ENCODE results near the gene SLC25A19.

SLC25A19 gene

DNA sequence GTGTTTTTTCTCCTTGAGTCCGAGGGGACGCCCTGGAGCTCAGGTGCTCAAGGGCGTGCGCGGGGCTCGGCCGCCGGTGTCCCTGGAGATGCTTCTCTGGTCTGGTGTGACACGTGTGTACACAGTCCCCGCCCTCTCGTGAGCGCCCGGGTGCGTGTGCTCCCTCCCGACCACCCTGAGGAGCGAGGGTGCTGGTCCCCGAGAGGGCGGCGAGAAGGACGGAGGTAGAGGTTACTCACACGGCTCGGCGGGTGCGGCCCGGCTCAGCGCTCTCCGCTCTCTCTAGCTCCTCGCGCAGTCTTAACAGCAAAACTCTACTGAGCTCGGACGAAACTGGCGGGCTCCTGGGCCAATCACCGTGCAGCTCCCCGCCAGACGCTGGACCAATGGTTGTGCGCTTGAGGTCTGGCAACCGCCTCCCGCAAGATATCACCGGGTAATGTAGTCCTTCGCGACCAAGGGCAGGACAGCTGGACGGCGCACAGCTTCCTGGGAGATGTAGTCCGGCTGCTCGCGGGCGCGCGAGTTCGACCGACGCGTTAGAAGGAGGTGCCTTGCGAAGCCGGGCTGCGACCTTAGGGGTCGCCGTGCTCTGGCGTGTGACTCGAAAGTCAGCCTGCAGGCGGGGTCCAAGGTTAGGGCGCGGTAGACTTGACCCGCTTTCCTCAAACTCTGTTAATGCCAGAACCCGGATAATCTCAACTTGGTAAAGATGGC is at the start of gene SLC25A19:
Gene SLC25A19, minus strand, starts transcription at position 319 of the 717 bp plus-strand sequence. CDS start 2,669 bp downstream, outside the sequence.
- peak; percentile 94 to 97 for DNase-seq

GRCh38 chr17:75338335-75338734 is 49.1 kb upstream of the SLC25A19 start:
- no peak for DNase-seq

- DNase-seq, result no peak
These were observed 46.1 kb upstream of the SLC25A19 start for GRCh38 chr17:75335315-75335714.

DNA sequence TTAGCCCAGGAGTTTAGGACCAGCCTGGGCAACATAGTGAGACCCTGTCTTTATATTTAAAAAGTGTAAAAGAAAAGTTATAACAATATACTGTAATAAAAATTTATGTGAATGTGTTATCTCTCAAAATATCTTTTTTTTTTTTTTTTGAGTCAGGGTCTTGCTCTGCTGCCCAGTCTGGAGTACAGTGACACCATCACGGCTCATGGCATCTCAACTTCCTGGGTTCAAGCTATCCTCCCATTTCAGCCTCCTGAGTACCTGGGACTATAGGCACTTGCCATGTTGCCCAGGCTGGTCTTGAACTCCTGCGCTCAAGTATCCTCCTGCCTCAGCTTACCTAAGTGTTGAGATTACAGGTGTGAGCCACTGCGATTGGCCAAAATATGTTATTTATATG is 45.5 kb upstream of the SLC25A19 start:
- DNase-seq, result no peak

- no peak for DNase-seq
These were observed 42.4 kb upstream of the SLC25A19 start for GRCh38 chr17:75331671-75332070.

DNA sequence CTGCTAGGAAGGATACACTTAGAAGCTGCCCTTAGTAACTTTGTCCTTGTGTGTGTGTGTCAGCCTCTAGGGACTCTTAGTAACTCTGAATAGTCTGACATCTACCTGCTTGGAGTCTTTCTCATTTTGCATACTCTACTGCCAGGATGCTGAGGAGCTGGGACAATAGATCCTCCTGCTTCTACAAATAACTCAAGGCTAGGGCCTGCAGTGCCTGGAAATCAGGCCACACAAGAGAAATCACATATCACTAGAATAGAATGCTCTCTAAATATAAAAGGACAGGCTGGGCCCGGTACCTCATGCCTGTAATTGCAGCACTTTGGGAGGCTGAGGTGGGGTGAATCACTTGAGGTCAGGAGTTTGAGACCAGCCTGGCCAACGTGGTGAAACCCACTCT is 38.5 kb upstream of the SLC25A19 start:
- DNase-seq, result no peak

GRCh38 chr17:75326226-75326848 is 37.1 kb upstream of the SLC25A19 start:
- DNase-seq, result no peak

- DNase-seq, result no peak
These were observed 36.6 kb upstream of the SLC25A19 start for GRCh38 chr17:75325827-75326225.

- no peak for DNase-seq
These were observed 36.1 kb upstream of the SLC25A19 start for GRCh38 chr17:75325348-75325747.

DNA sequence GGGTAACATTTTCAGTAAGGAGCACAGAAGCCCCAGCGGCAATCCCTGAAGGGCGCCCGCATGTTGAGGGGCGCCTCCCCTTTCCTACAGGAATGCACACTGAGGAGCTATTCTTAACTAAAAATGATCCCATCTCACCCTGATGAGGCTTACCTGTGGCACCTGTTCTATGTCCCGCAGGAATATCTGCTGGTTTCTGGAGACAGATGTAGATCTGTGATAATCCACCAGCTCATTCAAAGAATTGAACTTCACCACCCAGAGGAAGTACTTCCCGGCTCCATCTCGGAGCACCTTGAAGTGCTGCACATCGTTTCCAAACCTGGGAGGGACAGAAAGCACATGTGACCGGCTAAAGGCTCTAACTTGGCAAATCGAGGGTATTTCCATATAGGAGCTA is 32.3 kb upstream of the SLC25A19 start:
- no peak for DNase-seq

- no peak for DNase-seq
These were observed 30.9 kb upstream of the SLC25A19 start for GRCh38 chr17:75319904-75320691.

DNA sequence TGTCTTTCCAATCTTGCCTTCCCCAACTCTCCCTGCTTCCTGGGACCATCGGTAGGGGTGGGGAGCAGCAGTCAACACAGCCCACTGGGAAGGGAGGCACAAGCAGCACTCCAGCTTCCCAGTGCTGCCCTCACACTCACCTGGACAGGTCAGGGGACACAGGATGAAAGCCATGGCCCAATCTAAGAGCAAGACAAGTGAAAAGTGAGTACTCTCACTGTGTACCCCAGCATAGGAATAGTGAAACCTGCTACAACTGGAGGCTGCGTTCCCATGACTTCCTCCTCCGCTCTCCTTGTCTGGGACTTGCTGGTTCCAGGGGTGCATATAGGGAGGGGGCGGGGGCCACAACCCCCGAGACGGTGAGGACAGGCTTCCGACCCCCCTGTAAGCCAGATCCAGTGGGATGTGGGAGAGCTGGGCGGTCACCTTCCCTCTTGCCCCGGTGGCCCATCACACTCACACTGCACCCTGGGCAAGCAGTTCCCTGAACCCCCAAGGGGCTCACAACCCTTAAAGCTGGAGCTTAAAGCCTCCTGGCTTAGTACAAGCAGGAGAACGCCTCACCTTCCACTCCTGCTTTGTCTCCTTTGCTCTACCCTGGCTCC is 29.5 kb upstream of the SLC25A19 start:
- DNase-seq, result no peak

DNA sequence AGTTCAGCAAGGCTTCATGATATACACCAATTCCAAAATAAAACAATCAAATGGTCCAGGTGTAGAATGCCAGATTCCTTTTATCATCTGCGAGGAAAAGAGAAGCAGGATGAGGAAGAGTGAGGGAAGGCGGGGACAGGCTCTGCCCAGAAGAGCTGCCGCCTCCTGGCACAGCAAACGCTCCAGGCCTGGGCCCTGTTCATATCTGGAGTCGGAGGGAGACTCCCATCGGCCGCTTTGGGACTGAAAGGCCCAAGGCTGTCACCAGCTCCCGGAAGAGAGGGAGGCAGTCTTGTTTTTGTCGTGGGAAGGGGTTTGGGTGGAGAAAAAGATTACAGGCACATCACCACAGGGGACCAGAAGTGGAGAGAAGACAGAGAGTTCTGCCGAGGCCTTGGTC is 29.0 kb upstream of the SLC25A19 start:
- no peak for DNase-seq

- DNase-seq, result no peak
These were observed 28.4 kb upstream of the SLC25A19 start for GRCh38 chr17:75317671-75318070.

- no peak for DNase-seq
These were observed 27.0 kb upstream of the SLC25A19 start for GRCh38 chr17:75316253-75316652.

GRCh38 chr17:75315541-75316243 is 26.5 kb upstream of the SLC25A19 start:
- DNase-seq, result peak; percentile 51 to 54

- DNase-seq, result no peak
These were observed 24.8 kb upstream of the SLC25A19 start for GRCh38 chr17:75313941-75314551.

GRCh38 chr17:75308732-75309629 is 19.7 kb upstream of the SLC25A19 start:
- DNase-seq, result no peak

DNA sequence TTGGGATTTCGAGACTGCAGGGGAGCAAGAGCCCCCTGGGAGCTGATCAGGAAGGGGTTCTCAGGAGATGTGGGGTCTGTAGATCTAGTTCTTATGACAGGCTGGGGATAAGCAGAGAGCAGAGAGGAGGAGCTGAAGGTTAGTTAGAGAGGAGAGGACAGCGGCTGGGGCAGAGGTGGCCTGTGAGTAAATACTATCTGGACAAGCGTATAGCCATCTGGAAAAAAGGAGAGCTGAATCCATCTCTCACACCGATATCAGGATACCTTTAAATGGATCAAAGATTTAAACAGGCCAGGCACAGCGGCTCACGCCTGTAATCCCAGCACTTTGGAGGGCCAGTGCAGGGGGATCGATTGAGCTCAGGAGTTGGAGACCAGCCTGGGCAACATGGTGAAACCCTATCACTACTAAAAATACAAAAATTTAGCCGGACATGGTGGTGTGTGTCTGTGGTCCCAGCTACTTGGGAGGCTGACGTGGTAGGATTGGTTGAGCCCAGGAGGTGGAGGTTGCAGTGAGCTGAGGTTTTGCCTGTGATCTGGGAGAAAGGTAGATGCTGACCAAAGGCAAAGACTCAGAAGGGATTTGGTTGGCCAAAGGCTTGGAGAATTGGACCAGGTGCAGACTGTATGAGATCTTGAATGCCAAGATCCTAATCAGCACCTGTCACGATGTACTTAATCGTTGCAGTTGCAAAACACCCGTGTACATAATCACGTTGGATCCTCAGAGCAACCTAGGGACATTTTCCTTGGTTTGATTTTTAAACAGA is 18.9 kb upstream of the SLC25A19 start:
- DNase-seq, result no peak

DNA sequence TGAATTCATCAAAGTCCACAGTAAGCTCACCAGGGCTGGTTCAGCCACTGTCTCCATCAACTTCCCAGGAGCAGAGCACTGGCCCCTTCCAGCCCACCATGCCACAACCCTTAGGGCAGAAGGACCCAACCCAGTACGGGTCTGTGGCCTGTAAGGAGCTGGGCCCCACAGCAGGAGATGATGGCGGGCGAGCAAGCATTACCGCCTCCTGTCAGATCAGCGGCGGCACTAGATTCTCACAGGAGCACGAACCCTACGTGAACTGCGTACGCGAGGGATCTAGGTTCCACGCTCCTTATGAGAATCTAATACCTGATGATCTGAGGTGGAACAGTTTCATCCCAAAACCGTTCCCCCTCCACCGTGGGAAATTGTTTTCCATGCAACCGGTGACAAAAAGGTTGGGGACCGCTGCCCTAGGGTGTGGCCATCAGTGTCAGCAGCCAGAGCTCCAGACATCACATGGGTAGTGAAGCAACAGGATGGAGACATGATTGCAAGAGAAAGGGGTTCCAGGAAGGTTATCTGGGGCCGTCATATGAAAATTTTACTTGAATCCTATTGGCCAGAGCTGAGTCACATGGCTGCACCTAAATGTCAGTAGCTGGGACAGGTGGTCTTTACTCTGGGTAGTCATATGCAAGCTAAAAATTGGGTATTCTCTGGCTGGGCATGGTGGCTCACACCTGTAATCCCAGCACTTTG is 12.4 kb upstream of the SLC25A19 start:
- no peak for DNase-seq
